ENCODE measurements around the gene TMEM59L.
A peak's percentile ranks its signal among the peaks of the same experiment; 100 is the strongest.

TMEM59L gene

DNA sequence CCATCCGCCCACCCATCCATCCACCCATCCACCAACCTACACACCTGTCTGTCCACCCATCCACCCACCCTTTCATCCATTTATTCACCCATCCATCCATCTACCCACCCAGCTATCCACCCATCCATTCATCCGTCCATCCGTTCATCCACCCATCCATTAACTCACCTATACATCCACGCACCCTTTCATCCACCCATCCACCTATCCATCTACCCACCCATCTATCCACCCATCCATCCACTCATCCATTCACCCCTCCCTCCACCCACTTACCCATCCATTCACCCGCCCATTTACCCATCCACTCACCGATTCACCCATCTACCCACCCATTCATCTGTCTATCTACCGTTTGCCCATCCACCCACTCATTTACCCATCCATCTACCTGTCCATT is 41.8 kb downstream of the TMEM59L start (continued):
- TF ChIP-seq, protein P1, sequence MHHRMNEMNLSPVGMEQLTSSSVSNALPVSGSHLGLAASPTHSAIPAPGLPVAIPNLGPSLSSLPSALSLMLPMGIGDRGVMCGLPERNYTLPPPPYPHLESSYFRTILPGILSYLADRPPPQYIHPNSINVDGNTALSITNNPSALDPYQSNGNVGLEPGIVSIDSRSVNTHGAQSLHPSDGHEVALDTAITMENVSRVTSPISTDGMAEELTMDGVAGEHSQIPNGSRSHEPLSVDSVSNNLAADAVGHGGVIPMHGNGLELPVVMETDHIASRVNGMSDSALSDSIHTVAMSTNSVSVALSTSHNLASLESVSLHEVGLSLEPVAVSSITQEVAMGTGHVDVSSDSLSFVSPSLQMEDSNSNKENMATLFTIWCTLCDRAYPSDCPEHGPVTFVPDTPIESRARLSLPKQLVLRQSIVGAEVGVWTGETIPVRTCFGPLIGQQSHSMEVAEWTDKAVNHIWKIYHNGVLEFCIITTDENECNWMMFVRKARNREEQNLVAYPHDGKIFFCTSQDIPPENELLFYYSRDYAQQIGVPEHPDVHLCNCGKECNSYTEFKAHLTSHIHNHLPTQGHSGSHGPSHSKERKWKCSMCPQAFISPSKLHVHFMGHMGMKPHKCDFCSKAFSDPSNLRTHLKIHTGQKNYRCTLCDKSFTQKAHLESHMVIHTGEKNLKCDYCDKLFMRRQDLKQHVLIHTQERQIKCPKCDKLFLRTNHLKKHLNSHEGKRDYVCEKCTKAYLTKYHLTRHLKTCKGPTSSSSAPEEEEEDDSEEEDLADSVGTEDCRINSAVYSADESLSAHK (tag by site-specific recombination; IDR thresholded peaks at IDR 0.05): no peak
- TF ChIP-seq, protein P2, sequence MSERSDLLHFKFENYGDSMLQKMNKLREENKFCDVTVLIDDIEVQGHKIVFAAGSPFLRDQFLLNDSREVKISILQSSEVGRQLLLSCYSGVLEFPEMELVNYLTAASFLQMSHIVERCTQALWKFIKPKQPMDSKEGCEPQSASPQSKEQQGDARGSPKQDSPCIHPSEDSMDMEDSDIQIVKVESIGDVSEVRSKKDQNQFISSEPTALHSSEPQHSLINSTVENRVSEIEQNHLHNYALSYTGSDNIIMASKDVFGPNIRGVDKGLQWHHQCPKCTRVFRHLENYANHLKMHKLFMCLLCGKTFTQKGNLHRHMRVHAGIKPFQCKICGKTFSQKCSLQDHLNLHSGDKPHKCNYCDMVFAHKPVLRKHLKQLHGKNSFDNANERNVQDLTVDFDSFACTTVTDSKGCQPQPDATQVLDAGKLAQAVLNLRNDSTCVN (tag by site-specific recombination; optimal IDR thresholded peaks at IDR 0.05): peak; percentile 11
- TF ChIP-seq ZNF174 (tag by site-specific recombination; IDR thresholded peaks at IDR 0.05) (no peak), ZNF510 (tag by site-specific recombination; IDR thresholded peaks at IDR 0.05; ENCODE audit: insufficient replicate concordance) (no peak), ZNF777 (tag by site-specific recombination; IDR thresholded peaks at IDR 0.05; ENCODE audit: borderline replicate concordance) (no peak), ZBTB48 (tag by site-specific recombination; IDR thresholded peaks at IDR 0.05) (no peak), MYNN (tag by site-specific recombination; IDR thresholded peaks at IDR 0.05; ENCODE audit: borderline replicate concordance) (no peak), ZNF555 (tag by site-specific recombination; conservative IDR thresholded peaks at IDR 0.05) (no peak), IKZF3 (tag by site-specific recombination; IDR thresholded peaks at IDR 0.05) (no peak), GLIS1 (tag by site-specific recombination; IDR thresholded peaks at IDR 0.05) (no peak), ZNF423 (tag by site-specific recombination; IDR thresholded peaks at IDR 0.05) (no peak), ZNF560 (tag by site-specific recombination; IDR thresholded peaks at IDR 0.05; ENCODE audit: borderline replicate concordance) (no peak), WT1 (tag by site-specific recombination; IDR thresholded peaks at IDR 0.05) (no peak), ZBTB17 (tag by site-specific recombination; IDR thresholded peaks at IDR 0.05) (peak; percentile 81), MEIS1 (CRISPR knock-in tag; IDR thresholded peaks at IDR 0.05; ENCODE audit: borderline replicate concordance) (no peak), ZSCAN23 (tag by site-specific recombination; IDR thresholded peaks at IDR 0.05) (no peak), ZNF324 (tag by site-specific recombination; IDR thresholded peaks at IDR 0.05) (no peak), BCL11B (tag by site-specific recombination; IDR thresholded peaks at IDR 0.05; ENCODE audit: low read depth) (no peak), ZXDB (tag by site-specific recombination; IDR thresholded peaks at IDR 0.05) (no peak), ZNF530 (tag by site-specific recombination; IDR thresholded peaks at IDR 0.05; ENCODE audit: low read depth) (no peak), KLF10 (tag by site-specific recombination; IDR thresholded peaks at IDR 0.05) (no peak), ZNF248 (tag by site-specific recombination; IDR thresholded peaks at IDR 0.05) (no peak), ZNF624 (tag by site-specific recombination; IDR thresholded peaks at IDR 0.05) (no peak), ZNF514 (tag by site-specific recombination; IDR thresholded peaks at IDR 0.05) (no peak), ZNF214 (tag by site-specific recombination; IDR thresholded peaks at IDR 0.05; ENCODE audit: borderline replicate concordance) (no peak), ZNF404 (tag by site-specific recombination; IDR thresholded peaks at IDR 0.05) (no peak), KLF7 (tag by site-specific recombination; IDR thresholded peaks at IDR 0.05; ENCODE audit: borderline replicate concordance) (no peak), OSR2 (tag by site-specific recombination; IDR thresholded peaks at IDR 0.05) (no peak)
- TF ChIP-seq, protein P3, sequence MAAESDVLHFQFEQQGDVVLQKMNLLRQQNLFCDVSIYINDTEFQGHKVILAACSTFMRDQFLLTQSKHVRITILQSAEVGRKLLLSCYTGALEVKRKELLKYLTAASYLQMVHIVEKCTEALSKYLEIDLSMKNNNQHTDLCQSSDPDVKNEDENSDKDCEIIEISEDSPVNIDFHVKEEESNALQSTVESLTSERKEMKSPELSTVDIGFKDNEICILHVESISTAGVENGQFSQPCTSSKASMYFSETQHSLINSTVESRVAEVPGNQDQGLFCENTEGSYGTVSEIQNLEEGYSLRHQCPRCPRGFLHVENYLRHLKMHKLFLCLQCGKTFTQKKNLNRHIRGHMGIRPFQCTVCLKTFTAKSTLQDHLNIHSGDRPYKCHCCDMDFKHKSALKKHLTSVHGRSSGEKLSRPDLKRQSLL (tag by site-specific recombination; IDR thresholded peaks at IDR 0.05): no peak
- TF ChIP-seq, protein P4, sequence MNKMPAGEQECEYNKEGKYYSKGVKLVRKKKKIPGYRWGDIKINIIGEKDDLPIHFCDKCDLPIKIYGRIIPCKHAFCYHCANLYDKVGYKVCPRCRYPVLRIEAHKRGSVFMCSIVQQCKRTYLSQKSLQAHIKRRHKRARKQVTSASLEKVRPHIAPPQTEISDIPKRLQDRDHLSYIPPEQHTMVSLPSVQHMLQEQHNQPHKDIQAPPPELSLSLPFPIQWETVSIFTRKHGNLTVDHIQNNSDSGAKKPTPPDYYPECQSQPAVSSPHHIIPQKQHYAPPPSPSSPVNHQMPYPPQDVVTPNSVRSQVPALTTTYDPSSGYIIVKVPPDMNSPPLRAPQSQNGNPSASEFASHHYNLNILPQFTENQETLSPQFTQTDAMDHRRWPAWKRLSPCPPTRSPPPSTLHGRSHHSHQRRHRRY (tag by site-specific recombination; IDR thresholded peaks at IDR 0.05): no peak
- TF ChIP-seq, protein P5, sequence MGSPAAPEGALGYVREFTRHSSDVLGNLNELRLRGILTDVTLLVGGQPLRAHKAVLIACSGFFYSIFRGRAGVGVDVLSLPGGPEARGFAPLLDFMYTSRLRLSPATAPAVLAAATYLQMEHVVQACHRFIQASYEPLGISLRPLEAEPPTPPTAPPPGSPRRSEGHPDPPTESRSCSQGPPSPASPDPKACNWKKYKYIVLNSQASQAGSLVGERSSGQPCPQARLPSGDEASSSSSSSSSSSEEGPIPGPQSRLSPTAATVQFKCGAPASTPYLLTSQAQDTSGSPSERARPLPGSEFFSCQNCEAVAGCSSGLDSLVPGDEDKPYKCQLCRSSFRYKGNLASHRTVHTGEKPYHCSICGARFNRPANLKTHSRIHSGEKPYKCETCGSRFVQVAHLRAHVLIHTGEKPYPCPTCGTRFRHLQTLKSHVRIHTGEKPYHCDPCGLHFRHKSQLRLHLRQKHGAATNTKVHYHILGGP (tag by site-specific recombination; IDR thresholded peaks at IDR 0.05): no peak
- TF ChIP-seq, protein P6, sequence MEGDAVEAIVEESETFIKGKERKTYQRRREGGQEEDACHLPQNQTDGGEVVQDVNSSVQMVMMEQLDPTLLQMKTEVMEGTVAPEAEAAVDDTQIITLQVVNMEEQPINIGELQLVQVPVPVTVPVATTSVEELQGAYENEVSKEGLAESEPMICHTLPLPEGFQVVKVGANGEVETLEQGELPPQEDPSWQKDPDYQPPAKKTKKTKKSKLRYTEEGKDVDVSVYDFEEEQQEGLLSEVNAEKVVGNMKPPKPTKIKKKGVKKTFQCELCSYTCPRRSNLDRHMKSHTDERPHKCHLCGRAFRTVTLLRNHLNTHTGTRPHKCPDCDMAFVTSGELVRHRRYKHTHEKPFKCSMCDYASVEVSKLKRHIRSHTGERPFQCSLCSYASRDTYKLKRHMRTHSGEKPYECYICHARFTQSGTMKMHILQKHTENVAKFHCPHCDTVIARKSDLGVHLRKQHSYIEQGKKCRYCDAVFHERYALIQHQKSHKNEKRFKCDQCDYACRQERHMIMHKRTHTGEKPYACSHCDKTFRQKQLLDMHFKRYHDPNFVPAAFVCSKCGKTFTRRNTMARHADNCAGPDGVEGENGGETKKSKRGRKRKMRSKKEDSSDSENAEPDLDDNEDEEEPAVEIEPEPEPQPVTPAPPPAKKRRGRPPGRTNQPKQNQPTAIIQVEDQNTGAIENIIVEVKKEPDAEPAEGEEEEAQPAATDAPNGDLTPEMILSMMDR (tag by site-specific recombination; IDR thresholded peaks at IDR 0.05): no peak
